GM23248 (cell line): ENCODE results near the gene CCDC63.

ENCODE experiments used
- EZH2 ChIP-seq: fragments of 200-600 bp; sonication (generic); IDR thresholded peaks from 2 replicates; pipeline ENCODE4 v1.6.1; 2018; ENCODE audit warnings: antibody characterized with exemption, mild to moderate bottlenecking; ENCODE audit not compliant: insufficient read depth, poor library complexity, severe bottlenecking
- EZH2phosphoT487 ChIP-seq: fragments of 200-600 bp; sonication (generic); IDR thresholded peaks from 2 replicates; pipeline ENCODE4 v1.6.1; 2018; ENCODE audit warnings: antibody characterized with exemption, moderate library complexity, mild to moderate bottlenecking, low read depth; ENCODE audit not compliant: insufficient read depth

GRCh38 chr12:110883251-110883650, 36.5 kb downstream of the CCDC63 start:
- TF ChIP-seq EZH2: no peak
- TF ChIP-seq EZH2phosphoT487: no peak
